HG03520 (cell line): ENCODE measurements around the gene LRMDA.

Experiments used
- ATAC-seq: cut with Tn5 transposase; IDR thresholded peaks from one replicate; pipeline ENCODE4 v1.9.1; 2021; ENCODE audit warnings: mild to moderate bottlenecking, moderate library complexity; ENCODE audit not compliant: unreplicated experiment

Gene LRMDA

DNA sequence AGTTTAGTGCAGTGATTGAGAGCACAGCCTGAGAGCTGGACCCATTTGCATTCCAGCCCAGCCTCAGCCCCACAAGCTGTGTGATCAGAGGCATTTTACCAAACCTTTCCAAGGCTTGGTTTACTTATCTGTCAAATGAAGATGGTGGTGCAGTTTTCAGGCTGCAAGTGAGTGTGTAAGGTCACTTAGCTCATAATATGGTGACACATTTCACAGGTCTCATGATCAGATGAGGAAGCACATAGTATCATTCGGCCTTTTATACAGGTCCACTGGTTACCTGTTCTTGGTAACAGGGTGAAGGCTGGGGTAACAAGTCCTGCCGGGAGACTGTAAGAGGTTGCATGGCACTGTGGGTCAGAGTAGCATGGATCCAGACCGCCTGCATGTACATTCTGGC lies 371.7 kb downstream of the LRMDA start:
- no peak for ATAC-seq

DNA sequence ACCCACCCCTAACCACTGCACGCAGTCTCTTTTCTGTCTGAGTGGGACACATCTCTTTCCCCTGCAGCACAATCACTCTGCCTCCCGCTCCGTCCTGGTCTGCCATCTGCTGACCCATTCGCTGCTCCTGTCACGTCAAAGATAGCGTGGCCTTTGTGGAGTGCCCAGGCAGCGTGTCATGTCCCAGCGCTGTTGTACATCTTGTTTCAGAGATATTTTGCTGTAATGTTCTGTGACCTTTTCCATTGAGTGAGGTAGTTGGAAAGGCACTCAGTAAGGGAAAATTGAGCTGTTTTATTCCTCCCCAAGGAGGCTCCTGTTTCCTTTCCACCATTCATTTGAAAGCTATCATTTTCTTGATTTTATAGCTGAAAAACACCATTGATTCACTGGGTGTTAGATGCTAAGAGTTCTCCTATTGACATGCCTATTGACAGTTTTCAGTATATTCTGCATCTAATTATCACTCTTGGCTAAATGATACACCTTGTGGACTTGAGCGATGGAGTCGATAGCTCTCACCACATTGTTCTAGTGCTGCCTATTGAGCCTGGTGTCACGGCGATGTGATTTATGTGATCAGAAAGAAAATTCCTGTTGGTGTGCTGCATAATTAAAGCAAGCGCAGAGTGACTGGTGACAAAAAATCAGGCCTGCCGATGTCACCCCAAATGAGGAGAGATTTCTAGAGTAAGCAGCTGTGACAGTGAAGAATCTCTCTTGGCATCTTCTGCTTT lies 372.6 kb downstream of the LRMDA start:
- ATAC-seq: no peak

DNA sequence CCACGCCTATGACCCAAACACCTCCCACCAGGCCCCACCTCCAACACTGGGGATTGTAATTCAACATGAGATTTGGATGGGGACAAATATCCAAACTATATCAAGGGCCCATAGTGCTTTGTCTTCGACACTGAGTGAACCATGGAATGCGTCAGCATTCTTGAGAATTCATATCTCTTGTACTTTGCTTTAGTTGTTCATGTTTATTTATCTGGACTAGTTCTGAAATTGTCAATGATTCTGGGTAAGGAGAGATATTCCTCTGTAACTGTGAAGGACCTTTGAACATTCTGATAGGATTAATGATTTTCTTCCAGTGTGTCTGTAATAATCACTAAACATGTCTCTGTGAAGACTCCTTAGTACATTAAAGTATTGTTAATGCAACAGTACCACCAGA lies 374.8 kb downstream of the LRMDA start:
- ATAC-seq: no peak

DNA sequence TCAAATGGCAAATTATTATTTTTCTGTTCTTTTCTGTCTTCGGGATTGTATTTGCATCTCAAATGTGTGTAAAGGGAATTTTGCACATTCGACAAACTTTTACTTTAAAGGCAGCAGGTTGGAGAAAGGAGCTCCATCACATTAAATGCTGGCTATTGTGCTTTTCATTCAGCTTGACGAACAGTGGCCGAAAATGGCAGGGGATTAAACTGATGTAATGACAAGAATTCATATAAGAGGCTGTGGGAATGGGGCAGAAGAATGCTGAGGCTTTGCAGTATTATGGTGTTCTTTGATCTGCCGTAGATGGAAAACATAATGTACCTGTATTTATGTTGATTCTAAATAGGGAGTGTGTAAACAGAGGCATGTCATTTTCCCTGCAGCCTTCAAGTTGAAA lies 376.0 kb downstream of the LRMDA start:
- ATAC-seq: no peak

DNA sequence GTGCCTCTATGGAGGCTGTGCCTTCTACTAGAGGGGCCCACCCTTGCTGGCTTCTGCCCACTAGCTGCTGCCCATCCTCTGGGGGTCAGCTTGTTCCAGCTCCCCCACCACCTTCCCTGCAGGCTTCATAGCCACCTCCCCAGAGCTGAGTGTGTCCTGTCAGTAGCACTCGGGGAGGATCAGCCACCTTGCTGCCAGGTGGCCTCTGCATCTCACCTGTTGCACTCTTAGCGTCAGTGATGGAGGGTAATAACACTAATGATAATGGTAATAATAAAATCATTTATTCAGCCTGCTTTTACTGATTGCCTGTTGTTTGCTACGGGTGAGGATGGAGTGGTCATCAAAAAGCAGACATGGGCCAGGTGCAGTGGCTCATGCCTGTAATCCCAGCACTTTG lies 377.6 kb downstream of the LRMDA start:
- no peak for ATAC-seq

DNA sequence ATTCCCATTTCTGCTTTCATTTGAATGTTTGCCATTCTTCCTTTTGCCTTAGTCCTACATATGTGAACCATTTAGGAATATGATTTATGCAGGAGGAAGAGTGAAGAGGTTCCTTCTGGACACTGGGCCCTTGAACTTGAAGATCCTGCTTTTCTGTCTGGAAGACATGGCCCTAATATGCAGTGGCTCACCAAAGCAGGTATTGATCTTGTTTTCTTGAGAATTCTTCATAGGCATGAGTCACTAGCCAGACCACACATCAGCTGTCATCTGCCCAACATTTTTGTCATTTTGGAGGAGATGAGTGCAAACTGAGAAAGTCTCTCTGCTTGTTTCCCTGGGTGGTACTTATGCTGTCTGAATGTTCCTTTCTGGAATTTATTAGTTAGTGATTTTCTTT lies 382.6 kb downstream of the LRMDA start:
- ATAC-seq: no peak

DNA sequence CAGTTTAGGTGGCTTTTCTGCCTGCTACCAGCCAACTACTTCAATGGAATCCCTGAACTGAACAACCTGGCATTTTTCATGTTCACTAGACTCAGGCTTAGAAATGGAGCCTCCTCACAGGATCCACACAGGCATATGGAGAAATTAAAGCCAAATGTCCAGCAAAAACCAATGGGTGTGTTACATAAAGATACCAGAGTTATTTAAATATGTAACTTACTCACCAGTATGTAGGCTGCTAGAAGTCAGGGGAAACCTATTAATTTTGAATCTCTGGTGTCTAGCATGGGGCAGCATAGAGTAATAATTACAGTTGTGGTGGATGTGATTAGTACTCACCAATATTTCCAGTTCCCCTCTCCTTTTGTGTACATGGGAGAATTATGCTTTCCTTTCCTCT lies 383.6 kb downstream of the LRMDA start:
- no peak for ATAC-seq

DNA sequence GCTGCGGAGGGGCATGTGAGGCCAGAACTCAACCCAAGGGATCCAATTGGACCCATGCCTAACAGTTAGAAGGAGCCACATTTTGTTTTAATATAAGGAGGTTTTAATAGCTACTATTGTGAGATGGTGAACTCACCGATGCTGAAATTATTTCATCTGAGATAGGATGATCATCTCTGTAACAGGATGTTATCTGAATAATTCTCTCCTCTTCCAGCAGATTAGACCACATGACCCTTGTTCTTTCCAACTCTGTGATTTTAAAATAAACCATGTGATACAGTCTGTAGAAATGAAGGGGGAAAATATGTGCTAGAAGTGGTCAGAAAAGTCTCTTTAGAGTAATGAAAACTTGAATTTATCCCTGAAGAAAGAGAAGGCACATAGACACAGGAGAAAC lies 385.8 kb downstream of the LRMDA start:
- ATAC-seq: no peak

DNA sequence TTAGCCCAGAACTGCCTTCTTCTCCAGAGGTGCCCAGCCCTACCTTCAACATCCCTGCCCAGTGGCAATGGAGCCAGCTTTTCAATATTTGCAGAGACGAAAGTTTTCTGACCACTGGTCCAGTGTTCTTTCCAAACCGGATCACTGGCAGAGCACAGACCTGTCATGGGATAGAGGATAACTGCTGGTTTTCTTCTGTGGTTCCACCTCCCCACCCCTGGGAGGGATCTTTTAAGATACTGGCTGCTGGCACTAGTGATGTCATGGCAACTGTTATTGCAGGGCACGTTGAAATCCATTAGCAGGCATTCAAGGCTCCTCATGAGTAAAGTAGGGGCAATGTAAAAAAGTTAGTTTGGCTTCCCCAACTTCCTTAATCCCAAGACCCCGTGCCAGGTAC lies 387.1 kb downstream of the LRMDA start:
- ATAC-seq: no peak

DNA sequence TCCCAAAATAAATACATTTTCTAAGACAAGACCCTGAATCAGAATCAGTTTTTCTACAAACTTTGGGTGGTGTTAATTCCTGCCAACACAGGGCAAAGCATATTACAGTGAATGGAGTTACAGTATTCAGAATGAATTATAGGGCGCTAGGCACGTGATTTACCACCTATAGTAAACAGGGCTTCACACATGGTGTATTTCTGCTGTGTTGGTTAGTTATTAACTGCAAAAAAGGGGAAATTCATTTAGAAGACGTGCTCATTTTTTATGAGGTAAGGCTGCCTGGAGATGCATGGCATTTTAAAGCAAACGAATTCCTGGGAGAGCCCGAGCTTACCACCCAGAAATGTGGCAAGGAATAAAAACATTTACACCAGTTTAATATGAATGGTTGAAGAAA lies 393.8 kb downstream of the LRMDA start:
- ATAC-seq: no peak

DNA sequence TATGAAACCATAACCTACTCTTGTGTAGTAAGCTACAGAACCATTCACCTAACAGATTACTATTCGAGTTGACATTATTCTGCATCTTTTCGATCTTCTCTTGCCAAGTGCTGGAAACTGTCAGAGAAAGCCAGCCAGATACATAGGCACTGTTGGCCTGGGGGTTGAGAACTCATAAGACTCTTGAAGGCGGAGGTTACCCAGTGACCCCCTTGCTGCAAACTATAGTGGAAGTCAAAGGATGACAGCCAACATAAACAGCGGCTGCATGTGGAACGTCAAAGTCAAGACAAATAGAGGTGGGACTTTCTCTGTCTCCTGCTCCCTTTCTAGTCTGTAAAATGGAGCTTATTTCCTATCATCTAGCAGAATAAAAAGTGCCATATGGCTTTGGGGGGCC lies 394.2 kb downstream of the LRMDA start:
- ATAC-seq: no peak

DNA sequence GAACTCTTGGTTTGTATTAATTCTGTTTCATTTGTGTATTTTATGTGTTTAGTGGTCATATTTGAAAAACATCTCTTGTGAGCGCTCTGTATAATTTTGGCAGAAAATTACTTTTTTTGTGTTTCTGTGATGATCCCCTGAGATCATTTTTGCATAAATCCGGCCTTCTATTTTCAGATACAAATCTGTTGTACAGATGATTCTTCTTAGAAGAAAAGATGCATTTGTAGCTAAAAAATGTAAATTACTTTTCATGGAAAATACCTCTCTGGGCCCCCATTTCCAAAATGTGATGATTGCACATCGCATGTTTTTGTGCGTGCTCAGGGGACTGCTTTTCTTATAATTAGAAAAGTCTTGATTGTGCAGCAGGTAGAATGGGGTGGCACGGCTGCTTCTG lies 395.4 kb downstream of the LRMDA start:
- no peak for ATAC-seq

DNA sequence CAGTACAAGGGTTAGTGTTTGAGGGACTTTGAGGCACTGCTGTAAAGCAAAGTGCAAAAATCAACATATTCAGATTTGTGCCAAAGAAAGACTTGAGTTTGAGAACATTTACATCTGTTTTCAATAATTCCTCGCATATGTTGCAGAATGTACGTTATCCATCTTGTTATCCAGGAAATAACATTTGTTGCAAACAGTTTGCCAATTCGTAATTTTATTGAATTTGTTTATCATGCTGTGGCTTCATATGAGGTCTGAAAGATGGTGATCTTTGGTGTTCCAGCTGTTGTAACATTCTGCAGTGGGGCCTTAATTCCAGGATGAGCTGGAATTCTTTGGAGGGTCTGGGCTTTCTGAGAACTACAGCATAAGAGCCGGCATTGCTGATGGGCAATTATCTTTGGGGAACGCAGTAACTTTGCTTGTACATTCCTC lies 396.2 kb downstream of the LRMDA start:
- ATAC-seq: no peak

DNA sequence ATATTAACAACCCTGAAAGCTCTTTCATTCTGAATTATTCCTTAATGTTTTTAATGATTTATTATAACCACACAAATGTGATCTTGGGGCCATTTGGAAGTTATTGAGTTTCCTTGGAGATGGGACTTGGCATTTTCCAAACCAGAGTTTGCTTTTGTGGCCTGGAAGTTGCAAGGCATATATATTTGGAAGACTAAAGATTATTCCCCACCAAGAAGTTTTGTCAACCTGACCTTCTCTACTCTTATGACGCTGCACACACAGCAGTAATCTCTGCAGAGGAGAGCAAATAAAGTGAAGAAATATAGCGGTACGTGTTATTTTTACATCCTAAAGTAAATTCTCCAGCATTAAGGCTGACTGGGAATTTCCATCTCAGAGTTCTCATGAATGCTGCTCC lies 397.0 kb downstream of the LRMDA start:
- ATAC-seq: no peak

DNA sequence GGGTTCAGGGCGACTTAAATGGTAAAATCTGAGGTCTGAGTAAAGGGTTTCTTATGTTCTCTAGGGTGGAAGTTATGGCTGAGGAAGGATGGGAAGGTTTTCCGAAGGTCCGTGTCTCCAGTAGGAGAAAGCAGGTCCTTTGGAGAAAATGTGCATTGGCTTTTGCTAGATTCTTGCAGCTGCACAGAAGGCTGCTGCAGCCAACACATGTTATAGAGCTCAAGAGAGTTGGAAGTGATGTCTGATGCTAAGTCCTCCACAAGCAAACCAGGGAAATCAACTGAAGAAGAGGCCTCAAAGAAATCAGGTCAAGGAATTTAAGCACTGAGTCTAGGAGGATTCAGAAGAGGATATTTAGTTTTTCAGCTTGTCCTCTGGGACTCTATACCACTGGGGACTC lies 404.6 kb downstream of the LRMDA start:
- no peak for ATAC-seq

DNA sequence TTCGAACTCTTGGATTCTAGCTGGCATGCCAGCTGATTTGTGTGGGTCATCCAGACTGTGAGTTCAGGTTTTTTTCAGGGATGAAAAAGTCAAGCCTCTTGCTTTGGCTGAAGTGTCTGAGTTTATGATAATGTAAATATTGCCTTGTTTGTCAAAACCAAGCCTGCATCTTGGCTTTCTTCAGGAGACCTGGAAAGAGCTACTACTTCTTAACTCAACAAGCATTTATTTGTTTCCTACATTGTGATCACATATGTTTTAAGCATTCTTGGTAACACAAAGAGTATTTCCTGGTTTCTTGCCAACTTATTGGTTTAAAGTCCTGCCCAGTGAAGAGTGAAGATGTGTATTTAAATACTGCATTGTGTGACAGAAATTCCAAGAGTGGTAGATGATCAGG lies 407.1 kb downstream of the LRMDA start:
- no peak for ATAC-seq

DNA sequence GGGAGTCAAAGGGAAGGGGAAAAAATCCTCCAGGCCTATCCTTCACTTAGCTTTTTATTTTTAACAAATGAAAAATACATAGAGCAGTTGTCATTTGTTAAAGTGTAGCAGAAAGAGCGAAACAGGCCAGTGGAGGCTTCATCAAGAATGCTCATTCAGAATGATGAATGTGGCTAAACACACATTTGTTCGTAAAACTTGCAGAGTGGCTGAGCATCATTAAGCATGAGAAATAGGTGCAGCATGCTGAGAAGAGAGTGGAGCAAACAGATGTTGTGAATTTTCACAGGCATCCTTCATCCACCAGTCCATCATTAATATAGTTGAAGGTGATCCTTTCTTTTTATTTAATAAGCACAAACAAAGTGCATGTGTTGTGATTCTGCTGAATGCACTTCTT lies 407.6 kb downstream of the LRMDA start:
- no peak for ATAC-seq

DNA sequence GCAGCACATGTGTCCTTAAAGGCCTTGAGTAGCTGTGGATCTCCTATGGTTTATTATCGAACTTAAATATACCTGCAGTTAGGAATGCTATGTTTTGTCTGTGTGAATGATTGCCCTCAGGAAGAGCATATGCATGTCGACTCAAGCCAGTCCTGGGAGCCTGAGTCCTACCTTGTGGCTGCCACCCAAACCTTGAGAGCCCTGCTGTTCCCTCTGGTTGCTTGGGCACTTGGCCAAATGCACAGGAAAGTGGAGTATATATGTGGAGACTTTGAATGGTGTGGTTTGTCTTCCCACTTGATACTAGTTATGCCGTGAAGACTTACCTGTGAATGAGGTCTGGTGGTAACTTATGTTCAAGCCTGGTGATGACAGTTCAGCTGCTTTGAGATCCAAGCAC lies 409.8 kb downstream of the LRMDA start:
- no peak for ATAC-seq

DNA sequence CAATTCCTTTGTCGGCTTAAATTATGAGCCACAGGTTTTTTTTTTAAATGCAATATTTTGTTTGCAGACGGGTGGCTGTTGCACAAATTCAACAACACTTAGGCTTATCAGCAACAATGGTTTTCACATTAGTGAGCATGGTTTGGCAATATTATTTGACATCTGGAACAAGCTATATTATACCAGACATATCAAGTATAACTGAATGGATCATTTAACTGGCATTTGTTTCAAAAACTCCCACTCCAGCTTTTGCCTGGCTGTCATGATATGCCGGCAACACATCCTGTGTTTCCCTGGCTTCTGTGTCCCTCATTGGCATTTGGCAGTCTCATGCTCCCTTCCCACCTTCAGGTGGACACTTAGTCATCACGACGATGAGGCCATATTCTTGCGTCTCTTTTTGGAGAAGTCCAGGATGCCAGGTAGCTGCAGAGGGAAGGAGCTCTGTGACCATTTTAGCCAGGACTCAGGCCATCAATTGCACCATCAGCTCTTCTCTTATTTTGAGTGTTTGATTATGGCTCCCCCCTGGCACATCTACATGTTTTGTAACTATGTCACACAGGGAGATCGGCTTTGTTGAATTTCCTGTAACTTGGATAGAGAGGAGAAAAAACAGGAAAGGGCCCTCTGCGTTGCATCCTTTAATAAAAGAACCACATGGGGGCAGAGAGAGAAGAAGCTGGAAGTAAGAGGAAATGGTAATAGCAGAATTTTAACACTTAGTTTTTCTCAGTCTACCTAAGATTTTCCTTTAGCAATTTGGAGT lies 413.9 kb downstream of the LRMDA start:
- no peak for ATAC-seq

DNA sequence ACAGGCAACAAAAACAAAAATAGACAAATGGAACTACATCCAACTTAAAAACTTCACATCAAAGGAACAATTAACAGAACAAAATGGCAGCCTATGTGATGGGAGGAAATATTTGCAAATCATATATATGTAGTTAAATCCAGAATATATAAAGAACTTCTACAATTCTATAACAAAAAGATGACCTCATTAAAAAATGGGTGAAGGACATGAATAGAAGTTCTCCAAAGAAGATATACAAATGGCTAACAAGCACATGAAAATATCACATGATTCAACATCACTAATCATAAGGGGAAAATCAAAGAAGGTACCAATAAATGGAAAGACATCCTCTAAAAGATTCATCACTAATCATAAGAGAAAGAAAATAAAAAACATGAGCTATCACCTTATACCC lies 416.1 kb downstream of the LRMDA start:
- ATAC-seq: no peak

DNA sequence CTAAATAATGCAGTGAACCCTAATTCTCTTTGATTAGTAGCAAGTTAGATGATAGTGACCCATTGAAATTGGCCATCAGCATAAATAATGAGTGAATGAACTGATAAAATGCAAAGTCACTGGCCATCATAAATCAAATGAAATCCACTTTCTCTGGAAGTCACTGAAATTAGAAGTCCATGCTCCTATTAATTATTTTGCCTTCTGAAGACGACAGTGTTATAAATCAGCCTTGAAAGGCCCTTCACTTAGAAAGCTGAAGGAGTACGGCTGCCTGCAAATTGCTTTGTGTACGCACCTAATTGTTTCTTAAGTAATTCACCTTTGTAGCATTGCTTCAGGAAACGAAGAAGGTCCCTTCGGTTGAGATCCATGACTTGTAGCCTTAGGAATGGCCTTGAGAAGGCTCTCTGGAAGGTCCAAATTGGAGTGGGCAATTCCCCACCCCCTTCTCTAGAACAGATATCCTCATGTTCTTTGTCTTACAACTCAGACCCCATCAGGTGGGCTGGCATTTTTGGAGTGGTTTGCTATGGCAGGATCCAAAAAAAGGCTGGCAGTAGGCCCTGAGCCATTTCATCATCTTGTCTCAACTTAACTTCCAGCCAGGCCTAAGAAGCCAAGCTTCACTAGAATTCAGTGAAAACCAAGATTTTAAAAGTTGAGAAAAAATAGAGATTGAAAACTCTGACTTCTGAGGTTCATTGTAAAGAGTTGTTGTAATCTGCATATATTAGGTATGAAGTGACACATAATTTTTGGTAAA lies 420.3 kb downstream of the LRMDA start:
- no peak for ATAC-seq
